ENCODE data around the gene SLC11A1.

The SLC11A1 gene, protein sequence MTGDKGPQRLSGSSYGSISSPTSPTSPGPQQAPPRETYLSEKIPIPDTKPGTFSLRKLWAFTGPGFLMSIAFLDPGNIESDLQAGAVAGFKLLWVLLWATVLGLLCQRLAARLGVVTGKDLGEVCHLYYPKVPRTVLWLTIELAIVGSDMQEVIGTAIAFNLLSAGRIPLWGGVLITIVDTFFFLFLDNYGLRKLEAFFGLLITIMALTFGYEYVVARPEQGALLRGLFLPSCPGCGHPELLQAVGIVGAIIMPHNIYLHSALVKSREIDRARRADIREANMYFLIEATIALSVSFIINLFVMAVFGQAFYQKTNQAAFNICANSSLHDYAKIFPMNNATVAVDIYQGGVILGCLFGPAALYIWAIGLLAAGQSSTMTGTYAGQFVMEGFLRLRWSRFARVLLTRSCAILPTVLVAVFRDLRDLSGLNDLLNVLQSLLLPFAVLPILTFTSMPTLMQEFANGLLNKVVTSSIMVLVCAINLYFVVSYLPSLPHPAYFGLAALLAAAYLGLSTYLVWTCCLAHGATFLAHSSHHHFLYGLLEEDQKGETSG

DNA sequence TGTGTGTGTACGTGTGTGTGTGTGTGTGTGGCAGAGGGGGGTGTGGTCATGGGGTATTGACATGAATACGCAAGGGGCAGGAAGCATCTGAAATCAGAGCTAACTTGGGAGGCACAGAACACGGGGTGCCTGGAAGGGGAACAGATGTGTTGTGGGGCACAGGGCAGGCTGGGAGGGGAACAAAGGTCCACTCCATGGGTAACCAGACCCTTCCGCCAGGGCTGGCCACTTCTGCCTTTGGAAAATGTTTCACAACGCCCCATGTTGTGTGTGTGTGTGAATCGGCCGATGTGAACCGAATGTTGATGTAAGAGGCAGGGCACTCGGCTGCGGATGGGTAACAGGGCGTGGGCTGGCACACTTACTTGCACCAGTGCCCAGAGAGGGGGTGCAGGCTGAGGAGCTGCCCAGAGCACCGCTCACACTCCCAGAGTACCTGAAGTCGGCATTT lies at the start of gene SLC11A1:
SLC11A1 (plus strand) TSS at position 358 of the 451 bp plus-strand sequence. CDS start 96 bp downstream, outside the sequence.
- peak; percentile 22 for DNase-seq (ENCODE audit: low read depth)

DNA sequence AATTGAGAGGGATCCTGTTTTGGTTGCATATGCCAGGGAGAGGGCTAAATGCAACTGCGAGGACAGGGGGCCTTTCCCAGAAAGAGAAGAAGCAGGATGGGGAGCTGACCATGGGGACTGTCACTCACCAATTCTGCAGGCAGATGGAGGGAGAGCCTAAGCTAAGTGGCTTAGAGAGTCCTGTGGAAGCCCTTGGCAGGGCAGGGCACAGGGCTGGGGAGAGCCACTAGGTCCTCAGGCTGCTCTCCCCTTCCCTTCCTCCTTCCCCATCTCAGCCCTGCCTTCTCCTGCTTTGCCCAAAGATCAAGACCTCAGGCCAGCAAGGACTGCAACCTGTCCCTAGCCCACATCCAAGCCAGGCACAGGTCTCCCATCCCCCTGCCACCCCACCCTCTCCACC lies 49.8 kb upstream of the SLC11A1 start:
- DNase-seq (ENCODE audit: low read depth), result no peak

DNA sequence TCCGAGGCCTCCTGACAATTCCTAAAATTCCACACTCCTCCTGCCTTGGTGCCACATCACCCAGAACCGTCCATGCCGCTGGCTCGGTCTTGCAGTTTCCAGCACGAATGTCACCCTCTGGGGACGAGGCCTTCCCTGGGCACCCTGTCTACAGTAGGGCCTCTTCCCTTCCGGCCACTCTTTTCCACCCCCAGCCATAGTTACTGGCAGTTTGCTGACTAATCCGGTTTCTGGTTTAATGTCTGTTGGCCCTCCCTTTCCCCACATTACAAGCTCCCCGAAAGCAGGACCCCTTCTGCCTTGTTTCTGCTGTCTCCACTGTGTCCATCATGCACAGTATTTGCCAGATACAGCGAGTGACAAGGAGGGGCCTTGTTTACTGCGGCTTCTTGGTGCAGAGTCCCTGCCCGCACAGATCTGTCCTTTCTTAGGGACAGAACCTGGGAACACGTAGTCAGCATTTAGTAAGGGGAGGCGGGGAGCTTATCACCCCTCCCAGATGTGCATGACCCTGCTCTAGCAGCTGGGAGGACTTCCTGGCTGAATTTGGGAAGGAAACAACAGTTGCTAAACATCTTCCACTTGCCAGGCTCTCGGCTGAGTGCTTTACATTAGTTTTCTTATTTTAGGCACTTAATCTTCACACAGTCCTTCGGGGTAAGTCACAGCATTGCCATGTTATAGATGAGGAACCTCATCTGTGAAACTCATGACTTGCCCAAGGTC lies 49.0 kb upstream of the SLC11A1 start:
- no peak for DNase-seq (ENCODE audit: low read depth)

DNA sequence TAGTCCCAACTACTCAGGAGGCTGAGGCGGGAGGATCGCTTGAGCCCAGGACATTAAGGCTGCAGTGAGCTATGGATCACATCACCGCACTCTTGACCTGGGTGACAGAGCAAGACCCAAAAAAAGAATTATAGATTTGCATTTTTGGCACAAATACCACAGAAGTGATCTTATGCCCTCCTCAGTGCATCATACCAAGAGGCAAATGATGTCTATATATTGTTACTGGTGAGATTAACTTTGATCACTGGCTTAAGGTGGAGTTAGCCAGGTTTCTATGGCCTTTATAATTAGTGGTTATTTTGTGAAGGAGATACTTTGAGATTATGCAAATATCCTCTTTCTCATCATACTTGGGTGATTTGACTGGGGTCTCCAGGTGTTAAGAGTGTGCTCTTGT lies 47.5 kb upstream of the SLC11A1 start:
- no peak for DNase-seq (ENCODE audit: low read depth)

DNA sequence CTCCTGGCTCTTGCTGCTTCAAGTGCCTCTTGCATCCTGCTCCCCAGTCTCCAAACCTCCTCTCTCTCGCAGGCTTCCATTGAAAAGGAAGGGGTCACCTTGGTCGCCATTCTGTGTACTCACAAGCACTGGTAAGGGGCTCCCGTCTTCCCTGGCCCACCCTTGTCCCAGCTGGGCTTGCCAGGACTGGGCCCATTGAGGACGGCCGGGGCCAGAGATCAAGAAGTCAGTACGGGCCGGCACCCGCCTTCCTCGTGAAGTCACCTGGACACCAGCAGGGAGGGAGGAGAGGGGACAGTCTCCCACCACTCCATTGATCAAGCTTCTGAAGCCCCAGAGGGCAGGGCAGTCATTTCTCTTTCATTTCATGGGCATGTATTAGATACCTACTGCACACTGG lies 41.4 kb upstream of the SLC11A1 start:
- no peak for DNase-seq (ENCODE audit: low read depth)

DNA sequence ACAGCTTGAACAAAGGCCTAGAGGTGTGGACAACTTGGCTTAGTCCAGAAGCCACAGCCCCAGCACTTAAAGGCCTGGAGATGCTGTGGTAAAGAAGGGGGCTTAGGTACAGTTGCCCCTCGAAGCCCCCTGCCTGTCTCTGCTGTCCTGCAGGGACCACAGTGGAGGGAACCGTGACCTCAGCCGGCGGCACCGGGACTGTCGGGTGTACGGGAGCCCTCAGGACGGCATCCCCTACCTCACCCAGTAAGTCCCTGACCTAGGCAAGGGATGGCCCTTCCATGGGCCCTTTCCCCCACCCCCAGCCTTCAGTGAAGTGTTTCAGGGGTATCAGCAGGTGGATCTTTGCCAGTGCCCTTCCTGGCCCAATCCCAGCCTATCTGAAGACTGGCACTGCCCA lies 40.7 kb upstream of the SLC11A1 start:
- no peak for DNase-seq (ENCODE audit: low read depth)

DNA sequence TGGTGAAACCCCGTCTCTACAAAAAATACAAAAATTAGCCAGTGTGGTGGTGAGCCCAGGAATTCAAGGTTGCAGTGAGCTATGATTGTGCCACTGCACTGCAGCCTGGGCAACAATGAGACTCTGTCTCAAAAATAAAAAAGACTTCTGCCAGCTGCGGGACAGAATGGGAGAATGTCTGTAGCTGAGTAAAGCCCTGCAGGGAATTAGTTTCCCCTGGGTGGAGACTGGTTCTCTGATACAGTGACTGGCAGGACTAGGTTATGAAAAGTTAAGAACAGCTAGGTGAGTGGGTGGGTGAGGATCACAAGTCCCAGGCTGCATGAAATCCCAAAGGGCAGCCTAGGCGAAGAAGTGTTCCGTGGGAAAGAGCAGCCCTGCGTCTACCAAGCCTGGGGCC lies 39.2 kb upstream of the SLC11A1 start:
- no peak for DNase-seq (ENCODE audit: low read depth)

DNA sequence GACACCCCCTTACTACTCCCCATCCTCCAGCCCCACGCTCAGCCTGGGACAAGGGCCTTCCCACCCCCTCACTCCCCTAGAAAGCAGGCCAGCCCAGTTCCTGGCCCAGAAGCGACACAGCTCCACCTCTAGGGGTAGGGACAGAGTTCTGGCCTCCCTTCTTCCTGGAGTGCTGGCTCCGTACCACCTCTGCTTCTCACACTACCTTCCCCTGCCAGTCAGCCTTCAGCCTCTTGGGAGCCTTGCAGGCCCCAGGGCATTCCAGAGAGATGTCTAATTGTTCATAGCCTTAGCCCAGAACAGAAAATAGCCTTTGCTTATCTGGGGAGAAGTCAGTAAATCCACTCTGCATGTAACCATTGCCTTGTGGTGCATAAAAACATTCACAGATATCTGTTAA lies 38.5 kb upstream of the SLC11A1 start:
- DNase-seq (ENCODE audit: low read depth), result peak; percentile 48

DNA sequence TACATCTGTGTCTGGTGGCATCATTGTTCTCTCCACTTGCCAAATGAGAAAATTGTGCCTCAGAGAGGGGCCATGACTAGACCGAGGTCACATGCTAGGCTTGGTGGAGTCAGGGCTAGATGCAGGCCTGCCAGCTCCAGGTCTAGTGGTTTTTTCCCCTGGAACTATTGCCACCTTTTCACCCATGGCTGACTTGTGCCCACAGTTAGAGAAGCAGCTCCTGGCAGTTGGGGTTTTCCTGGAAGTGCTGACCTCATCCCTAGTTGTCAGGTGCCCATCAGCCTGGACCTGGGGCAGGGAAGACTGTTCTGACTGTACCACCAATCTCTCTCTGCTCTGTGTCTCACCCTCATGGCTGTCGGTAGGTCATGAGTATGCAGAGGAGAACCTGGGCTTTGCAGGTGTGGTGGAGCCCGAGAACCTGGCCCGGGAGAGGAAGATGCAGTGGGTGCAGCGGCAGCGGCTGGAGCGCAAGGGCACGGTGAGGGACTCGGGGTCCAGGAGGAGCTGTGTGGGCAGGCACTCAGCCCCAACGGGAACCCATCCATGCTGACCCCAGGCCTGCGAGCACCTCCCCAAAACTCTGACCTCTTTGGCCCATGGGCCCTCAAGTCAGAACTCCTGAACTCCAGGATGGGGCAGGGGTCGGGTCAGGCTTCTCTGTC lies 37.9 kb upstream of the SLC11A1 start:
- no peak for DNase-seq (ENCODE audit: low read depth)

DNA sequence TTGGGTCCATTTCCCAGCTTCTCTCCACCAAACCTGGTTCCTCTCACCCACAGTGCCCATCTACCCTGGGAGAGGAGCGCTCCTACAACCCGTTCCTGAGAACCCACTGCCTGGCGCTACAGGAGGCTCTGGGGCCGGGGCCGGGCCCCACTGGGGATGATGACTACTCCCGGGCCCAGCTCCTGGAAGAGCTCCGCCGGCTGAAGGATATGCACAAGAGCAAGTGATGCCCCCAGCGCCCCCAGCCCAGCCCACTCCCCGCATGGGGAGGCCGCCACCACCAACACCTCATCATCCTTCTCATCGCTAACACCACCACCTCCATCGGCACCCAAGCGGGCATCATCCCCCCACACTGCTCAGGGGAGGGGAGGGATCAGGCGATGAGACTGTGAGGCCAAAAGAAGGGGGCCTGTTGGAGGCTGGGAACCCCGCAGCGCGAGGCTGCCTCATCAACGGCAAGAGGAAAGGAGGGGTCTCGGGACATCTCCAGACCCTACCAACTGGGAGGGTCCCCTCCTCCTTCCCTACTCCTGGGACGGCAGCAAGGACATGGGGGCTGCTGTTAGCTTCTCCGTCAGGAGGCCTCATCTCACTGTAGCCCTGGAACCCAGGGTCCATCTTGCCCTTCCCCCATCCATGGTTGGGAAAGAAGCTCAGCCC lies 37.2 kb upstream of the SLC11A1 start:
- no peak for DNase-seq (ENCODE audit: low read depth)

DNA sequence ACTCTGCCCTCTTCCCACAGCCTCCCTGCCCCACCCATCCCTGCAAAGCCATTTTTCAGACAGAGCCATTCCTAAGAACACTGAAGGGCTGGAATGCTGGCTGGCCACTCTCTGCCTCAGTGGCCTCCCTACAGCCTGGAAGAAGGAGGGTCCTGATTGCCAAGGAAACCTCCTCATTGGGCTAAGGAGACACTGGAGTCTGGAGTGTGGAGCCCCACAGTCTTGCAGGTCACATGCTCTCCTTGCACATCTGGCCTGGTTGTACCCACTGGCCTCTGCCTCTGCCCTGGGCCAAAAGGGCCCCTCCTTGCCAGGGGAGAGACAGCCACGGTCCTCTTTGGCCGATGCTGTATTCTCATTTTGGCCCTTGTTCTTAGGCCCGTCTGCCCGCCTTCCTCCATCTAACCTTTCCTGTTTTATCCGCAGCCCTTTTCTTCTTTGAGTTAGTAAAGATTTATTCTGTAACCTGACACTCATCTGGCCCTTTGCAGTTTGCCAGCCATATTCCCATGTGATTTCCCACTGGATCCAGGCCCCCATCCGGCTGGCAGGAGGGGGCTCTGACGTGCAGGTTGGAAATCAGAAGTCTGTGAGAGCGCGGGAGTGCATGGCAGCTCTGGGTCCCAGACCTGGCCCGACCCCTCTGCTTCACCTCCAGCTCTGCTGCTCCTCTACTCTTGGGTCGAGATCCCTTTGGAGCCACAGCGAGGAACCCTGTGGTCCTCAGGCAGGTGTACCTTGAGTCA lies 36.4 kb upstream of the SLC11A1 start:
- DNase-seq (ENCODE audit: low read depth), result no peak

DNA sequence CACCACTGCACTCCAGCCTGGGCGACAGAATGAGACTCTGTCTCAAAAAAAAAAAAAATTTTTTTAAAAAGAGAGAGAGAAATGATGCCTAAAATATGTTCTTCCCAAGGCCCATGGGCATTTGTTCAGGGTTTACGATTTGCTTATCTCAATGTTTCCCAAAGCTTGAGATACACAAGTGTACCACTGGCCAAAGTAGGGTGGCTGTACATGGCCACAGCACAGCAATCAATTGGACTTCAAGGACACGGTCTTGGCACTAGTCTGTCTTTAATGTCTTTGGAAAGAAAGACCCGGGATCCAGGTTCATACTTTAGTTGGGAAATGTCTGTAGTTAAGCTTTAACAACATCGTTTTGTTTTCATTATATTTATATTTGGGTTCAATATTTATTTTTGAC lies 34.9 kb upstream of the SLC11A1 start:
- DNase-seq (ENCODE audit: low read depth), result no peak

DNA sequence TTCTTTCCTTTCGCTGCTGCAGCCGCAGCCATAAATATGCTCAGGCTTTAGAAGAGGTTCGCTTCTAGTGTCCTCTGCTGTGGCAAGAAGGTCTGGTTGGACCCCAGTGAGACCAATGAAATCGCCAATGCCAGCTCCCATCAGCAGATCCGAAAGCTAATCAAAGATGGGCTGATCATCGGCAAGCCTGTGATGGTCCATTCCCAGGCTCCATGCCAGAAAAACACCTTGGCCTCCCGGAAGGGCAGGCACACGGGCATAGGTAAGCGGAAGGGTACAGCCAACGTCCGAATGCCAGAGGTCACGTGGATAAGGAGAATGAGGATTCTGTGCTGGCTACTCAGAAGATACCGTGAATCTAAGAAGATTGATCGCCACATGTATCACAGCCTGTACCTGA lies 28.0 kb upstream of the SLC11A1 start:
- no peak for DNase-seq (ENCODE audit: low read depth)

DNA sequence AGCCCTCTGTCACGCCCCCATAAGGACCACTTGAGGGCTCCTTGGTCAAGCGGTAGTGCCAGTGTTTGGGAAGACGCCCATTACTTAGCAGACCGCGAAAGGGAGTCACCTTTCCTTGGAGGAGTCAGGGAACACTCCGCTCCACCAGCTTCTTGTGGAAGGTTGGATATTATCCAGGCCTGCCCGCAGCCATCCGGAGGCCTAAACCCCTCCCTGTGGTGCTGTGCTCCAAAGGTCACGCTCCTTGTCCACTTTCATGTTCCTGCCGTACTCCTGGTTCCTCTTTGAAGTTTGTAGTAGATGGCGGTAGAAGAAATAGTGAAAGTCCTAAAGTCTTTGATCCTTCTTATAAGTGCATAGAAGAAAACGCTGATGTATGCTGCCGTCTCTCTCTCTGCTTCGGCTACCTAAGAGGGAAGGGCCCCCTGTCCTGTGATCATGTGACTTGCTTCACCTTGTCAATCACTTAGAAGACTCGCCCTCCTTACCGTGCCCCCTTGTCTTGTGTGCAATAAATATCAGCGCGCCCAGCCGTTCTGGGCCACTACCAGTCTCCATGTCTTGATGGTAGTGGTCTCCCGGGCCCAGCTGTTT lies 27.1 kb upstream of the SLC11A1 start:
- no peak for DNase-seq (ENCODE audit: low read depth)

DNA sequence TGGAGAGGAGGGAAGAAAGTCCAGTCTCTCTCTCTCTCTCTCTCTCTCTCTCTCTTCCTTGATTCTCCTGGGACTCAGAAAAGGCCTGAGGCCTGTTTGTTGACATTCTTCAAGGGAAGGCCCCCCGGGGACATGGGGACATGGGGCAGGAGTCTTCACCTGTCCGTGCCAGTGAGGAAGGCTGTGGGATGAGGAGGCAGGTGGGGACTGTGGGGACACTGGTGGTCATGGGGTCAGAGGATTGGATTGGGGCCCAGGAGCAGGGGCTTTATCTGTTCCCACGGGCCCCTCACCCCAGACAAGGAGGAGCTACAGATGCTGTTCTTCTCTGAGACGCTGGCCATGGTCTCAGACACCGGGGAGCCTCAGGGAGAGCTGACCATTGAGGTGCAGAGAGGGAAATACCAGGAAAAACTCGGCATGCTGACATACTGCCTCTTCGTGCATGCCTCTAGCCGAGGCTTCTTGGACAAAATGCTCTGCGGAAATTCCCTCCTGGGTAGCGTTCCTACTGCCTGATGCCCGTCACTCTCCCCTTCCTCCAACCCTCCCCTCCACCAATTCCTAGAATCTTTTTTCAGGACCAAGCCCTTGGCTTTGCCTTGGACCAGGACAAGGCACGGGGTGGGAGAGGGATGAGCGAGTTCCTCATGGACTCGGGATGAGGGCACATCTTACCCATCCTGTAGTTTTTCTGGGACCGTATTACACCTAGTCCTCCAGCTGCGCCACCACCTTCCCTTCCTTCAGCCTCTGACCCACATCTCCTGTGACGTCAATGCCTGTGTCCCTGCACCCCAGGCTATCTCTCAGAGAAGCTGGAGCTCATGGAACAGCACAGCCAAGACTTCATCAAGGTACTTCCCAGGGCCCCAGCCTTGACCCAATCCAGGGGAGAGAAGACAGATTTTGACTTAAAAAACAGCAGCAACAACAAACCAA lies 24.6 kb upstream of the SLC11A1 start:
- no peak for DNase-seq (ENCODE audit: low read depth)

DNA sequence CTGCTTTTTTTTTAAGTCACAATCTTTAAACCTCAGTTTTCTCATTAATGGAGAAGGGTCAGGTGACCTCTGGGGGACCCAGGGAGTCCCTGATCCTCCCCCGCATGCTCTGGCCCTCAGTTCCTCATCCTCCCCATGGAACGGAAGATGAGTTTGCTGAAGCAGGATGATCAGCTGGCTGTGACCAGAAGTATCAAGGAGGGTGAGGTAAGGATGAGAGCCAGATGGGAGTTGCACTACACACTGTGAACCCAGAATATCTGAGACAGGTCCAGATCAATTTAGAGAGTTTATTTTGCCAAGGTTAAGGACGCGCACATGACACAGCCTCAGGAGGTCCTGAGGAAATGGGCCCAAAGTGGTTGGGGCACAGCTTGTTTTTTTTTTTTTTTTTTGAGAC lies 21.6 kb upstream of the SLC11A1 start:
- no peak for DNase-seq (ENCODE audit: low read depth)

DNA sequence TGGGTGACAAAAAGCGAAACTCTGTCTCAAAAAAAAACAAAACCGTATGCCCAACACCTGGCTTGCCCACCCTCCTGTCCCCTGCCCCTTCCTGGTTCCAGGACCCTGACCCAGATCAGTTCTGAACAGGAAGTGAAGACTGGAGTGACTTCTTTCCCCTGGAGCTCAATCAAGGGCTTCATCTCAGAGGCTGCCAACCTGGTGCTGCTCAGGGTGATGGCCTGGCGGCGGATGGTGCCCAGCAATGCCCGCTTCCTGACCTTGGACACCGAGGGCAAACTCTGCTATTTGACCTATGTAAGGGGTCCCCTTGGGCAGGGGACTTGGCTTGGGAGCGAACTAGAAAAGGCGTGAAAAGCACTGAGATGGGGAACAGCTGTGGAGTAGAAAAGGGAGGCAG lies 19.5 kb upstream of the SLC11A1 start:
- no peak for DNase-seq (ENCODE audit: low read depth)

DNA sequence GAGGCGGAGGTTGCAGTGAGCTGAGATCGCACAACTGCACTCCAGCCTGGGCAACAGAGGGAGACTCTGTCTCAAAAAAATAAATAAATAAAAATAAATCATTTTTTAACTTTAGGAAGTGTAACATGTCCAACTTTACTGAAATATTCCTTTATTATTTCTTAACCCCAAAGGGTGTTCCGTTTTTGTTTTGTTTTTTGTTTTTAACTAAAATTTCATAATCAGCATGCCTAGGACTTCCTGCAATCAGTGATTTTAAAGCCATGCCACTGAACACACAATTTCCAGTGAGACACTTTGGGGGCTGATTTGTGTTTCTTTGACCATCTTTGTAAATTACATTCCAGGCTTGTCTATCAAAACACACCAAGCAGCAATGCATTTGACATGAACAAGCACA lies 18.3 kb upstream of the SLC11A1 start:
- no peak for DNase-seq (ENCODE audit: low read depth)

DNA sequence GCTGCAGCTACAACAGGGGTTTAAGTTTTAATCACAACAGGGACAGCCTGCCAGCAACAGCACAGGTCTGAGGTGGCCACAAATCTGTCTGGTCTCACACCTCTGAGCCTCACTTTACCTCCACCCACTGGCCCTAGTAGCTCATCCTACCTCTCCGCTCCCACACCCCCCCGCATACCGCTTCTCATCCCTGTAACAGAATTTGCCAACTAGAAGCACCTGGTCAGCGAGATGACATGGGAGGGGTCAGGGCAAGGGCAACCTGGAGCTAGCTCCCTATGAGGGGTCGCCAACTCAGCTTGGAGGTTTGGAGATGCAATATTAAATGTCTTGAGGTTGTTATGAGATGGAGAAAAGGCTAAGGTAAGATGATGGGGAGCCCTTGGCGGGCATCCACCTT lies 17.9 kb upstream of the SLC11A1 start:
- no peak for DNase-seq (ENCODE audit: low read depth)
